Activated T-cell treated with anti-CD3 and anti-CD28 coated beads, Interleukin-2, amount 50 U/mL, for 24 hours (primary cell): Measurements from ENCODE around the gene FMN1.

Source experiments
- DNase-seq: peaks from one replicate; pipeline ENCODE4 v3.0.0-alpha.2; 2020
- H3K27ac Mint-ChIP-seq: 2 replicates; pipeline ENCODE4 v1.8.0; 2020; ENCODE audit warnings: mild to moderate bottlenecking, mixed read lengths
- H3K27me3 Mint-ChIP-seq: 2 replicates; pipeline ENCODE4 v1.8.0; 2020; ENCODE audit warnings: mixed read lengths
- H3K36me3 Mint-ChIP-seq: 2 replicates; pipeline ENCODE4 v1.8.0; 2020; ENCODE audit warnings: low read depth, mixed read lengths
- H3K4me1 Mint-ChIP-seq: 2 replicates; pipeline ENCODE4 v1.8.0; 2020; ENCODE audit warnings: low read depth, mixed read lengths
- H3K4me3 Mint-ChIP-seq: 2 replicates; pipeline ENCODE4 v1.8.0; 2020; ENCODE audit warnings: mild to moderate bottlenecking, moderate library complexity, mixed read lengths
- H3K9me3 Mint-ChIP-seq: 2 replicates; pipeline ENCODE4 v1.8.0; 2020; ENCODE audit warnings: mixed read lengths

Gene FMN1

DNA sequence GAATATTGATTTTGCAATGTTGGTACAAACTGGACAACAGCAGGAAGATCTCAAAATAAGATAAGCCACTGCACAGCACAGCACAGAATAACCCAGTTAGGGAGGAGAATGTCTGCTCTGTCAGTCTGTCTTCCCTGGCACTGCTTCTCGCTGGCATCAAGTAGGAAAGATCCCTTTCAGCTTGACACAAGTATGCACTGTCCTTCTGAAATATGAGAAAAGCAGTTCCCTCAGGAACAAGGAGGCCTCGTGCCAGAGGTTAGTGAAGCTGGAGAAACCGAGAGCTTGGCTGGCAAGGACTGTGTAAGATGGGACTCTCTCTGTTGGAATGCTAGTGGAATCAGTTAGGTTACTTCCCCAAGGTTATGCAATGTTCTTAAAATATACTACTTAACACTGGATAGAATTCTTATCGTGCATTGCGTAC lies 59.1 kb downstream of the FMN1 start:
- DNase-seq, result no peak
- H3K27me3 Mint-ChIP-seq, result peaks cover 5% of the 10 kb centered on the region
- peaks cover 14% of the 10 kb centered on the region for H3K4me1 Mint-ChIP-seq
- no peak overlapping the region for H3K4me3 Mint-ChIP-seq
- no peaks in the 10 kb centered on the region for H3K9me3 Mint-ChIP-seq
- no peaks in the 10 kb centered on the region for H3K36me3 Mint-ChIP-seq
- H3K27ac Mint-ChIP-seq, result no peak overlapping the region

DNA sequence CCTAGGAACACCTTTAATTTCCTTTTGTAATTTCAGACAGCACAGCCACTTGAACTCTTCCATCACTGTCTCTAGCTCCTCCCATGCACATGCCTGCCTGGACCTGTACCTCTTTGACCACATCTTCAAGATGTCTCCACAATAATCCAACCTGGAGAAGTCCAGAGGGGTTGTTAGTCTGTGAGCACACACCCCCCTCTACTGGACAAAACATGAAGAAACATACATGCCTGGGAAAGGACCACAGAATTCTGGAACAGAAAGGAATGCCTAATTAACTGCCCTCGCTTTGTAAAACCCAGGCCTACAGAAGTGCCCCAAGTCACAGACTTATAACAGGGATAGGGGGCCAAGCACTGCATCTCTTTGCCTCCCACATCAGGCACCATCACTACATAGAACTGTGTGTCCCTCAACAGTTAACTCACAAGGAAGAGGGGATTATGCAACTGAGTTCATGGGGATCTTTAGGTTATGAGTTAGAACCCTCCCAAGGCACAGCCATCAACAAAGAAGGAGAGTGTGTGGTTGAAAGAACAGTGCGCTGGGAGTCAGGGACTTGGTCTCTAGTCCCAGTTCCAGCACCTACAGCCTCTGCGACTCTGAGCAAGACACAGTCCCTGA lies 61.7 kb downstream of the FMN1 start:
- Mint-ChIP-seq H3K9me3 (peaks cover 2% of the 10 kb centered on the region), H3K27me3 (peaks cover 5% of the 10 kb centered on the region)
- DNase-seq, result no peak

DNA sequence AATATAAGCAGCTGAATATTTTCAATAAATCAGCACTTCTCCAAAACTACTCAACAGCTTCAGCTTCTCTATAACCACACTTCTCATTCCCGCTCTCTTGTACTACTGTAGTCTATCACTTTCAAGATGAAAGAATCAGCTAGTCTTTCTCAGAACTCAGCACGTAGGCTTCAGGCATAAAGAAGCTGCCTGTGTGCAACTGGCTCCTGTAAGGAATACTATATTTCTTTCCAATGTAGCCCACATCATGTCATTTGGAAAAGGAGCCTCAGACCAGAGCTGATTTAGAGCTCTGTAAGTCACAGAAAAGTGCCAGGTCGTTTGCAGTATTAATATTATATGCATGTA lies 62.3 kb downstream of the FMN1 start:
- H3K36me3 Mint-ChIP-seq, result no peaks in the 10 kb centered on the region
- H3K27ac Mint-ChIP-seq, result no peak overlapping the region
- H3K9me3 Mint-ChIP-seq, result peaks cover 2% of the 10 kb centered on the region
- peaks cover 22% of the 10 kb centered on the region for H3K4me1 Mint-ChIP-seq
- peaks cover 3% of the 10 kb centered on the region for H3K27me3 Mint-ChIP-seq
- no peak overlapping the region for H3K4me3 Mint-ChIP-seq
- no peak for DNase-seq

More for the DNA sequence above, 61.7 kb downstream of the FMN1 start:
- Mint-ChIP-seq H3K27ac (no peak overlapping the region), H3K4me3 (no peak overlapping the region), H3K36me3 (no peaks in the 10 kb centered on the region), H3K4me1 (peaks cover 16% of the 10 kb centered on the region)

DNA sequence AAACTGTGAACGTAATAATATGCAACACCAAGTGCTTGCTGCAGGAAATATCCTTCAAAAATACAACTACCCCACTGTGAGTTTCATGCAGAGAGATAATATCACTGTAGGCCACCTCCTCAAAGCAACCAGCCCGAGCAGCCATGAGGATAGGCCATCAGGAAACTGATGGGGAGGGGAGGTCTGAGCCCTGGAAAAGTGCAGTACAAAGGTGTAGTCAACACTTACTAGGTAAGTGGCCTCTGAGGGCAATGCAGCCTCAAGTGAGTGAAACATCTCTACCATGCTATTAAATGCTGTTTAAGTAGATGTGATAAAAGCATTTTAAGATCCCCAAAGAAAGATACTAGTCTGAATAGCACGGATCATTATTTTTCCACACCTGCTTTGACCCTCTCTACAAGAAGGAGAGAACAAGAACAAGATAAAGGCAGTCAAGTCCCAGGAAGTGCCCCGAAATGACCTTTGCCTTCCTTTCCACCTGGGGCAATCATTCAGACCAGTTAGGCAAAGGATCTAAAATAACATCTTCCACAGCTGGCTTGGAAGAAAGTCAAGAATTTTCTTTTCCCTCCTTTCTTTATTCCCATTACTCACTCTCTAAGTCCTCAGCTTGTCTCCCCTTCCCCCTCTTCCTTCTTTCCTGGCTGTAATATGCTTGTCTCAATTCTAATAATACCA lies 62.8 kb downstream of the FMN1 start:
- Mint-ChIP-seq H3K27ac (no peak overlapping the region), H3K36me3 (no peaks in the 10 kb centered on the region)

DNA sequence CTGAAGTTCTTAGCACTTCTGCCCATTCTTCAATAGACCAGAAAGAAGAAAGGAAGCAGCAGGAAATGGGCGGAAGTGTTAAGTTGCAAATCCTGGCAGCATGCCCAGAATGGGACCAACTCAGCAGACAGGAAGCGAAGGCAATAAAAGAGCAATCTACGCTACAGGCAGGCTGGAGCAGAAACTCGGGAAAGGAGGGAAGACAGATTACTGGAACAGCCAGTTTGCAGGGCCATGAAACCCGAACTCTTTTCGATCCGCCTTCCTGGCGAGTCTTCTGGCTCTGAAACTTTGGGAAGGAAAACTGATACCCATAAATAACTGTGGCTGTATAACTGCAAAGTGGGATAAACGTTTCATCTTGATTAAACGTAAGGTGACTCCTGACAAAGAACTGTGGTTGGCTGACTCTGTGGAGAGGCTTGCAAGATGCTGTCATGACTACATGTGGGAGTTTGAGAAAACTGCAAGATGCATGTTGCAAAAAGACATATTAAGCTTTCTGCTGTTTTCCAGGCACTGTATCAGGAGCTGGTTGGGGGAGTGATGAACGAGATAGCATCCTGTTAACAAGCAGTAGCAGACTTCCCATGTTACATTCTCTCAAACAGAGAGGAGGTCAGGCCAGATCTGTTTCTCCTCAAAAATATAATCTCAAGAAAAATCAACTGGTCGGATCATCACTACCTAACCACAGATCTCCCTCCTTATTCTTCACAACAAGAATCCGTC lies 67.8 kb downstream of the FMN1 start:
- peak overlapping the region; percentile 62 for H3K27ac Mint-ChIP-seq
- peaks cover 2% of the 10 kb centered on the region for H3K9me3 Mint-ChIP-seq
- peaks cover 43% of the 10 kb centered on the region for H3K4me1 Mint-ChIP-seq
- H3K36me3 Mint-ChIP-seq, result no peaks in the 10 kb centered on the region
- peak overlapping the region; percentile 58 for H3K4me3 Mint-ChIP-seq
- H3K27me3 Mint-ChIP-seq, result no peaks in the 10 kb centered on the region
- peak; percentile 66 for DNase-seq

More for the DNA sequence above, 62.8 kb downstream of the FMN1 start:
- H3K4me3 Mint-ChIP-seq, result no peak overlapping the region
- peaks cover 27% of the 10 kb centered on the region for H3K4me1 Mint-ChIP-seq
- peaks cover 2% of the 10 kb centered on the region for H3K9me3 Mint-ChIP-seq
- H3K27me3 Mint-ChIP-seq, result peaks cover 3% of the 10 kb centered on the region
- no peak for DNase-seq

DNA sequence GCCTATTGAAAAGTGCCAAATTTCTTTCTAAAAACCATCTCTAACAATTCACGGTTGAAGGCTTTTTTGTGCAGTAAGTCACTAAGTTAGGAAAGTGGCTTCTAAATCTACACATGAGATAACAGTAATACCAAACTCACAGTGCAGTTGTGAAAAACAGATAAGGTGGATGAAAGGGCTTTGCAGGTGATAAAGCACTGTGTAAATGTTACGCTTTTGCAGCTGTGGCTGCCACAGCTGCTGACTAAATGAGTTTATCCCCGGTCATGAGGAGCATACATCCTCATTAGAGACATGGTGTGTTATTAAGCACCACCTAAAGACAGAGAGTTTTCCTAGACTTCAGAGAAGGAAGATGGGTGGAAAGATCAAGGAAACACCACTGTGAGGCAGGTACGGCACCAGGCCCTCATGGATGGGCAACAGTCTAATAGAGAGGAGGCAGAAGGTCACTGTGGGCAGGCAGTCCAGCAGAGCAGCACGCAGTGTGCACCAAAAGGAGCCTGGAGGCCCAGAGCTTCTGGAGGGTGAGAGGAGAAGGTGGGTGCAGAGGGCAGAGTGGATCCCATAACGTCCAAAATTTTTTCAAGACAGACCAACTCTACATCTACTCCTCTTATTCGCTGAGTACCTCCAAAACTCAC lies 68.5 kb downstream of the FMN1 start:
- H3K4me3 Mint-ChIP-seq, result peak overlapping the region; percentile 58
- no peaks in the 10 kb centered on the region for H3K27me3 Mint-ChIP-seq
- H3K9me3 Mint-ChIP-seq, result peaks cover 2% of the 10 kb centered on the region
- DNase-seq, result peak; percentile 37
- H3K4me1 Mint-ChIP-seq, result peaks cover 37% of the 10 kb centered on the region
- H3K36me3 Mint-ChIP-seq, result no peaks in the 10 kb centered on the region
- peak overlapping the region; percentile 62 for H3K27ac Mint-ChIP-seq

DNA sequence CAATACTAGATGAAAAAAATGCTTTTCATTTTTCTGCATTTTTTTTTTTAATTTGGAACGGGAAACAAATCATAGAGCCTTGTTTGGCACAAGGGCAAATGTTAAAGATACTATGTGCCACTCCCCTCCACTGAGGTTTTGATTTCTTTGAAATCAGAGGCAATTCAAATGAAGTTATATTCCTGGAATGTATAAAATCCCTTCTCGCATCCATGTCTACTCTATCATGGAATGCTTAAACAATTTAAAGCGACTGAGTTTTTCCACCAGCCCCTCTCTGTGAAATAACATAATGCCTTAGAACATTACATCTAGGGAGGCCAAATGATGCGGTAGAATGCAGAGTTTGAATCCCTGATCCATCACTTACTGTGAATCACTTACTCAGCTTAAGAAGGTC lies 69.7 kb downstream of the FMN1 start:
- DNase-seq, result no peak
- H3K27me3 Mint-ChIP-seq, result no peaks in the 10 kb centered on the region
- no peaks in the 10 kb centered on the region for H3K36me3 Mint-ChIP-seq
- H3K9me3 Mint-ChIP-seq, result peaks cover 2% of the 10 kb centered on the region
- H3K27ac Mint-ChIP-seq, result no peak overlapping the region
- peaks cover 37% of the 10 kb centered on the region for H3K4me1 Mint-ChIP-seq
- no peak overlapping the region for H3K4me3 Mint-ChIP-seq

DNA sequence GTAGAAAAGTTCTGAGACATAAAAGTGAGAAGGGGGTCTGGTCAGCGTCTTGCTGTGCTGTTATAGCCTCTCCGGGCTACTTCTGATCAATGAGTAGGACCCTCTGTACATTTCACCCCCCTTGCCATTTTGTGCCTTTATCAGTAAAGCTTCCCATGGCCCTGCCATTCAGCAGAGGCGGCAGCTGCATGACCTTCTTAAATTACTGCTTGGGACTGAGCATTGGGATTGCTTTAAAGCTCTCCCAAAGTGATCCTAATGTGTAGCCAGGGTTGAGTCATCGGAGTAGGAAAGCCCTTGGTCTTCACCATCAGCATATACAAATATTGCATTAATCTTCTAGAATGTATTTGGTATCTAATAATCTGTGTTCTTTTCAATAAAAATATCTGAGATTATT lies 70.2 kb downstream of the FMN1 start:
- H3K4me3 Mint-ChIP-seq, result no peak overlapping the region
- DNase-seq, result no peak
- H3K27ac Mint-ChIP-seq, result no peak overlapping the region
- no peaks in the 10 kb centered on the region for H3K27me3 Mint-ChIP-seq
- H3K4me1 Mint-ChIP-seq, result peaks cover 37% of the 10 kb centered on the region
- H3K9me3 Mint-ChIP-seq, result peaks cover 2% of the 10 kb centered on the region
- no peaks in the 10 kb centered on the region for H3K36me3 Mint-ChIP-seq

DNA sequence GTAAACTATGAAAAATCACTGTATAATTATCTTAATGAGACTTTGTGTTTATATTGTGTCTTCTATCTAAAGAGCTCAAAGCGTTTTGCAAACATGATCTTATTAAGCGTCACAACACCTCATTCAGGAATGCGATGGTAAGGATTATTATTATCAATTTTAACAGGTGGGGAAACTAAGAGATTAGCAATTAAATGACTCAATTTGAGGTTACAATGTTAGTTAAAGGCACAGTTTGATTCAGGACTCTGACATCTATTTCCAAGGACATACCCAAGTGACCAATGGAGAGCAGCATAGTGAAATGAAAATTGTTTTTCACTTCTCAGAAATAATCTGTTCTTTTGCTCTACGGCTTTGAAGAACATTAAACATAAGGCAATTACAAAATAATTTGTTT lies 74.6 kb downstream of the FMN1 start:
- no peak overlapping the region for H3K4me3 Mint-ChIP-seq
- peaks cover 6% of the 10 kb centered on the region for H3K4me1 Mint-ChIP-seq
- no peaks in the 10 kb centered on the region for H3K36me3 Mint-ChIP-seq
- no peak overlapping the region for H3K27ac Mint-ChIP-seq
- DNase-seq, result no peak
- no peaks in the 10 kb centered on the region for H3K27me3 Mint-ChIP-seq
- H3K9me3 Mint-ChIP-seq, result no peaks in the 10 kb centered on the region

DNA sequence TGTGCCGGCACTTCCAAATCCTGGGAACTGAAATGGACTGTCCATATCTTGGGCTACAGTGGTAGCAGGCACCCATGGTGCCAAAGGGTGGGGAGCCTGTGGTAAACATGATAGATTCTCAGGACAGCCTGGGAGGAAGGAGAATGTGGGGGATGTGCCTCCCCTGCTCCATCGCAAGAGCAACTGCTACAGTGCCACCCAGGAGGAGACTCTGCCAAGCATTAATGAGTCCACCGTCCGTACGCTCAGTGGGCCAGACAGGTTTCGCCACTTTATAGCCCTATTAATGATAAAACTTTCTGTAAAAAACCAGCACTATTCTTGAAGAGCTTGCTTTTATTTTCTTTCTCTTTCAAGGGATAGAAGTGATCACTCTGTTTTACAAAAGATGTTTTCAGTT lies 75.2 kb downstream of the FMN1 start:
- H3K4me3 Mint-ChIP-seq, result no peak overlapping the region
- no peaks in the 10 kb centered on the region for H3K36me3 Mint-ChIP-seq
- no peak for DNase-seq
- H3K27ac Mint-ChIP-seq, result no peak overlapping the region
- H3K9me3 Mint-ChIP-seq, result no peaks in the 10 kb centered on the region
- H3K27me3 Mint-ChIP-seq, result no peaks in the 10 kb centered on the region
- H3K4me1 Mint-ChIP-seq, result peaks cover 2% of the 10 kb centered on the region

DNA sequence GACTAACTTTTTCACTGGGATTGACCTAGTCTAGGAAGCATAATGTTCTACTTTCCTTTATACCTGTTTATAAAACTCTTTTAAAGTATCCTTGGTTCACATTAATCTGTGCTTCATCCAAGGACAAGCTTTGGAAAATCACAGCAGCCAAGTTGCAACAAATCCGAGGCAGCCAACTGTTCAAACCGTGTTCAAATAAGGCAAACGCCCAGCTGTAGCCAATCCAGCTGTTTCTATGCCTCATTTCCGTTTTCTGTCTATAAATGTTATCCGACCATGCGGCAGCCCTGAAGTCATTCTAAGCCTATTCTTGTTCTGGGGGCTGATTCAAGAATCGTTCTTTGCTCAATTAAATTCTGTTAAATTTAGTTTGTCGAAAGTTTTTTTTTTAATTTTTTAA lies 78.3 kb downstream of the FMN1 start:
- Mint-ChIP-seq H3K4me1 (no peaks in the 10 kb centered on the region), H3K27ac (no peak overlapping the region), H3K9me3 (no peaks in the 10 kb centered on the region), H3K4me3 (no peak overlapping the region), H3K36me3 (no peaks in the 10 kb centered on the region), H3K27me3 (no peaks in the 10 kb centered on the region)
- DNase-seq, result no peak

DNA sequence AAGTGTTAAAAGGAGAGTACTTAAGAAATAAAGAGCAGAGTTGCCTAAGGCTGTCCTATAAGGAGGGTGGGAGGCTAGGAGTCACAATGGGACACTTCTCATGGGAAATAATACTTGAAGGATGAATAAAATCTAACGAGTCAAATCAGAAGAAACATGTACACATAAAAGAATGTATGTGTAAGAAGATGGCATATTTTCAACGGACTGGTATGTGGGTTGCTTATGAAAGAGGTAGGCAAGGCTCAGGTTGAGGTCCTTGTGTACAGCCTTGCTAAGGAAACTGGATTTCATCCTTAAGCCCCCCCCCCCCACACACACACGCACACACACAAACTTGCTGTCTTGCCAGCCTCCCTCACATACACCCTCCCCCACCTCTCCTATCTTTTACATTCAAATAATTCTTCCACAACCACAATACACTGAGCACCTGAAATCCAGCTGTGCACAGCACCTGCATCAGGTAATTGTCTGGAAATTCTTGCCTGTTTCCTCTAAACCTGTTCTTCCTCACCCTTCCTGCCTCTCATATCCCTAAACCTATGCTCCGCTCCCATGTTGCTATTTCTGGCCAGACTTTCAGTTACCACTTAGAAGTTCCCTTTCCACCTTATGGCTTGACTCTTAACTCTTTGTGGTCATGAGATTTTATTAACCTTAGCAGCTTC lies 79.2 kb downstream of the FMN1 start:
- H3K4me1 Mint-ChIP-seq, result no peaks in the 10 kb centered on the region
- H3K36me3 Mint-ChIP-seq, result no peaks in the 10 kb centered on the region
- H3K4me3 Mint-ChIP-seq, result no peak overlapping the region
- no peak for DNase-seq
- no peaks in the 10 kb centered on the region for H3K27me3 Mint-ChIP-seq
- H3K27ac Mint-ChIP-seq, result no peak overlapping the region
- no peaks in the 10 kb centered on the region for H3K9me3 Mint-ChIP-seq

DNA sequence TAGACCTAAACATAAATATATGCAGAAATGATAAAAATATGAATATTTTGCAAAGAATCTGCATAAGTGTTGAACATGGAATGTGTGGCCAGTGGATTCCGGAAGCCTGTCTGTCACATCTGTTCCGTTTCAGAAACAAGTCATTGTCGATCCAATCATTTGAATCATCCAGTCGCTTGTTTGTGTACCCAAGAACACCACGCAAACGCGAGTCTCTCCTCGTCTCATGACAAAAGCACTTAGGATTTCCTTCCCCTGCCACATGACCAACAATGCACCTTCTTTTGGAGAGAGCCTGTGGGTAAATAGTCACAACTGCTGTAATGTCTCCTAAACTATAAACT lies 80.2 kb downstream of the FMN1 start:
- DNase-seq, result no peak
- H3K27me3 Mint-ChIP-seq, result no peaks in the 10 kb centered on the region
- H3K4me3 Mint-ChIP-seq, result no peak overlapping the region
- no peaks in the 10 kb centered on the region for H3K9me3 Mint-ChIP-seq
- H3K4me1 Mint-ChIP-seq, result peaks cover 2% of the 10 kb centered on the region
- no peak overlapping the region for H3K27ac Mint-ChIP-seq
- no peaks in the 10 kb centered on the region for H3K36me3 Mint-ChIP-seq

DNA sequence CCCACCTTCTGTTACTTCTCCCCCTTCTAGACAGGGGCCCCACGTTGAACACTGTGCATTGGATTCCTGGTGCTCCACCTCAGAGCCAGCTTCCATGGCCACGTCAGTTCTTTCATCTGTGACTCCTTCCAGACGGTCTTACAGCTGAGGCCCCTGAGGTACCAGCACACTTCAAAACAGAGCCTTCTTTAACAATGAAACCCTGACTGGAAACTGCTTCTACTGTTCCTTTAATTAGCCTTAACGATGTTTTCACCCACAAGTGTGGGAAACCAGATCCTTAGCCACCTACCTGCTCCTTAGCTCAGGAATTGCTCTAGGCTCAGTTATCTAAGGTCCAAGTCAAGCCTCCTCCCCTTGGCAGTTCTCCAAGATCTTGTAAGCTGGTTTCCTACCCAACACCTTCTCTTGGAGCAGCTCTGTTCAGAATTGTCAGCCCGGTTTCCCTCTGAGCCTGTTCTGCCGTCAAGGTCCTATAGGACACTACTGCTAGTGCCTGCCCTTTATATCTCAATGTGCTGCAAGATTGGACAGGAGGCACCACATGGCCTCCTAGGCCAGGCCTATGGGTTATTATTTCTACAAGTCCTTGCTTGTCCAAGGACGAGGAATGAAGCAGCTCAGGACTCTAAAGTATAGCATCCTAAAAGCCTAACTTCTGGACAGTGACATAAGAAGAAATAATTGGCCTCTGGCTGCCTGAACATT lies 80.7 kb downstream of the FMN1 start:
- Mint-ChIP-seq H3K36me3 (no peaks in the 10 kb centered on the region), H3K9me3 (no peaks in the 10 kb centered on the region), H3K27me3 (no peaks in the 10 kb centered on the region), H3K4me1 (peaks cover 2% of the 10 kb centered on the region), H3K27ac (no peak overlapping the region), H3K4me3 (no peak overlapping the region)
- DNase-seq, result no peak
